Activated CD4-positive, alpha-beta T cell treated with anti-CD3 and anti-CD28 coated beads, Interleukin-2, amount 10 ng/mL, durations not matched to agents 7 days and 5 days (primary cell): ENCODE data around the gene RTN1. TPM values are rescaled to one million over a fixed set of nuclear protein-coding genes. Genes with fewer than 3 reads are reported as not detected.

Source experiments
- CTCF ChIA-PET: fragments of 350-600 bp; sonication (Branson Sonifier 250); formaldehyde crosslinking; loops from one replicate; lab custom pipeline; 2021; ENCODE audit warnings: antibody characterized with exemption; lab: Charles Lee
- POLR2A ChIA-PET: fragments of 350-600 bp; sonication (Branson Sonifier 250); formaldehyde crosslinking; loops from one replicate; lab custom pipeline; 2021; ENCODE audit warnings: antibody characterized with exemption; lab: Charles Lee
- DNase-seq: peaks from one replicate; pipeline ENCODE4 v3.0.0-alpha.2; 2020
- H3K27ac Mint-ChIP-seq: one replicate; pipeline ENCODE4 v1.8.0; 2021; ENCODE audit warnings: mild to moderate bottlenecking, moderate library complexity, mixed read lengths
- H3K27me3 Mint-ChIP-seq: one replicate; pipeline ENCODE4 v1.8.0; 2021; ENCODE audit warnings: mixed read lengths
- H3K36me3 Mint-ChIP-seq: one replicate; pipeline ENCODE4 v1.8.0; 2021; ENCODE audit warnings: low read depth, mixed read lengths
- H3K4me1 Mint-ChIP-seq: one replicate; pipeline ENCODE4 v1.8.0; 2021; ENCODE audit warnings: mixed read lengths
- H3K4me3 Mint-ChIP-seq: one replicate; pipeline ENCODE4 v1.8.0; 2021; ENCODE audit warnings: mild to moderate bottlenecking, moderate library complexity, mixed read lengths
- H3K9me3 Mint-ChIP-seq: one replicate; pipeline ENCODE4 v1.8.0; 2021; ENCODE audit warnings: mixed read lengths
- total RNA-seq, 2 experiments: library from RNA; stranded (reverse); gene quantifications; one replicate each; pipeline ENCODE4 v1.2.3, GENCODE V29; 2021

RTN1 gene
- total RNA-seq, 2 experiments from 2014 or later, result not detected

- no peaks in the 10 kb centered on the region for H3K4me1 Mint-ChIP-seq
- no peak for DNase-seq
- no peaks in the 10 kb centered on the region for H3K9me3 Mint-ChIP-seq
- H3K27ac Mint-ChIP-seq, result no peak overlapping the region
- POLR2A ChIA-PET, result interaction anchor here (0.5 kb wide), 1 partner anchor 330 kb away, joined by 3 read pairs; no protein-coding TSS in a partner anchor
- CTCF ChIA-PET, result no interaction called here
- H3K27me3 Mint-ChIP-seq, result peaks cover 14% of the 10 kb centered on the region
- H3K4me3 Mint-ChIP-seq, result no peak overlapping the region
- no peaks in the 10 kb centered on the region for H3K36me3 Mint-ChIP-seq
These were observed 26.3 kb downstream of the RTN1 start for GRCh38 chr14:59844186-59844812.

- H3K4me1 Mint-ChIP-seq, result no peaks in the 10 kb centered on the region
- no peaks in the 10 kb centered on the region for H3K36me3 Mint-ChIP-seq
- no peaks in the 10 kb centered on the region for H3K9me3 Mint-ChIP-seq
- DNase-seq, result no peak
- peaks cover 32% of the 10 kb centered on the region for H3K27me3 Mint-ChIP-seq
- ChIA-PET CTCF (no interaction called here), POLR2A (no interaction called here)
- H3K4me3 Mint-ChIP-seq, result no peak overlapping the region
- no peak overlapping the region for H3K27ac Mint-ChIP-seq
These were observed 34.5 kb downstream of the RTN1 start for GRCh38 chr14:59836116-59836515.

- CTCF ChIA-PET, result no interaction called here
- no peaks in the 10 kb centered on the region for H3K4me1 Mint-ChIP-seq
These were observed 37.8 kb downstream of the RTN1 start for GRCh38 chr14:59832653-59833294.

GRCh38 chr14:59831121-59831730, 39.4 kb downstream of the RTN1 start:
- POLR2A ChIA-PET, result no interaction called here
- no peak overlapping the region for H3K4me3 Mint-ChIP-seq
- no peaks in the 10 kb centered on the region for H3K36me3 Mint-ChIP-seq
- no peaks in the 10 kb centered on the region for H3K9me3 Mint-ChIP-seq
- H3K4me1 Mint-ChIP-seq, result no peaks in the 10 kb centered on the region
- no peak overlapping the region for H3K27ac Mint-ChIP-seq
- peaks cover 15% of the 10 kb centered on the region for H3K27me3 Mint-ChIP-seq
- DNase-seq, result no peak
- CTCF ChIA-PET, result no interaction called here

More at GRCh38 chr14:59832653-59833294, 37.8 kb downstream of the RTN1 start:
- Mint-ChIP-seq H3K9me3 (no peaks in the 10 kb centered on the region), H3K36me3 (no peaks in the 10 kb centered on the region), H3K27ac (no peak overlapping the region), H3K27me3 (peaks cover 19% of the 10 kb centered on the region), H3K4me3 (no peak overlapping the region)
- DNase-seq, result no peak
- POLR2A ChIA-PET, result no interaction called here

GRCh38 chr14:59830338-59830734, 40.2 kb downstream of the RTN1 start:
- DNase-seq, result no peak
- peaks cover 11% of the 10 kb centered on the region for H3K27me3 Mint-ChIP-seq
- POLR2A ChIA-PET, result no interaction called here
- H3K36me3 Mint-ChIP-seq, result no peaks in the 10 kb centered on the region
- H3K9me3 Mint-ChIP-seq, result no peaks in the 10 kb centered on the region
- no peak overlapping the region for H3K27ac Mint-ChIP-seq
- CTCF ChIA-PET, result no interaction called here
- H3K4me1 Mint-ChIP-seq, result no peaks in the 10 kb centered on the region
- H3K4me3 Mint-ChIP-seq, result no peak overlapping the region

GRCh38 chr14:59829469-59830337, 40.9 kb downstream of the RTN1 start:
- H3K4me1 Mint-ChIP-seq, result no peaks in the 10 kb centered on the region
- H3K36me3 Mint-ChIP-seq, result no peaks in the 10 kb centered on the region
- ChIA-PET POLR2A (no interaction called here), CTCF (no interaction called here)
- no peak overlapping the region for H3K4me3 Mint-ChIP-seq
- no peak overlapping the region for H3K27ac Mint-ChIP-seq
- no peaks in the 10 kb centered on the region for H3K9me3 Mint-ChIP-seq
- no peak for DNase-seq
- peaks cover 9% of the 10 kb centered on the region for H3K27me3 Mint-ChIP-seq

GRCh38 chr14:59828276-59828675, 42.3 kb downstream of the RTN1 start:
- H3K4me1 Mint-ChIP-seq, result no peaks in the 10 kb centered on the region
- no peaks in the 10 kb centered on the region for H3K9me3 Mint-ChIP-seq
- H3K36me3 Mint-ChIP-seq, result no peaks in the 10 kb centered on the region
- no peak overlapping the region for H3K27ac Mint-ChIP-seq
- no peak for DNase-seq
- ChIA-PET CTCF (no interaction called here), POLR2A (no interaction called here)
- peaks cover 3% of the 10 kb centered on the region for H3K27me3 Mint-ChIP-seq
- no peak overlapping the region for H3K4me3 Mint-ChIP-seq

- ChIA-PET CTCF (no interaction called here), POLR2A (no interaction called here)
- no peak overlapping the region for H3K27ac Mint-ChIP-seq
- H3K27me3 Mint-ChIP-seq, result no peaks in the 10 kb centered on the region
- H3K36me3 Mint-ChIP-seq, result no peaks in the 10 kb centered on the region
- H3K9me3 Mint-ChIP-seq, result no peaks in the 10 kb centered on the region
- no peak for DNase-seq
- no peak overlapping the region for H3K4me3 Mint-ChIP-seq
- H3K4me1 Mint-ChIP-seq, result no peaks in the 10 kb centered on the region
These were observed 43.2 kb downstream of the RTN1 start for GRCh38 chr14:59827401-59827800.

- Mint-ChIP-seq H3K4me3 (no peak overlapping the region), H3K27me3 (peaks cover 3% of the 10 kb centered on the region), H3K4me1 (no peaks in the 10 kb centered on the region), H3K27ac (no peak overlapping the region), H3K9me3 (no peaks in the 10 kb centered on the region), H3K36me3 (no peaks in the 10 kb centered on the region)
- CTCF ChIA-PET, result interaction anchor here (0.9 kb wide), 1 partner anchor 11 kb away, joined by 3 read pairs; no protein-coding TSS in a partner anchor
- POLR2A ChIA-PET, result no interaction called here
- DNase-seq, result no peak
These were observed 44.4 kb downstream of the RTN1 start for GRCh38 chr14:59826150-59826549.

GRCh38 chr14:59823179-59823578, 47.4 kb downstream of the RTN1 start:
- POLR2A ChIA-PET, result no interaction called here
- H3K9me3 Mint-ChIP-seq, result peaks cover 4% of the 10 kb centered on the region

GRCh38 chr14:59819446-59820088, 51.0 kb downstream of the RTN1 start:
- H3K27ac Mint-ChIP-seq, result no peak overlapping the region
- ChIA-PET POLR2A (no interaction called here), CTCF (no interaction called here)
- H3K9me3 Mint-ChIP-seq, result peaks cover 4% of the 10 kb centered on the region
- no peaks in the 10 kb centered on the region for H3K36me3 Mint-ChIP-seq
- DNase-seq, result no peak
- H3K4me3 Mint-ChIP-seq, result no peak overlapping the region
- H3K27me3 Mint-ChIP-seq, result peaks cover 5% of the 10 kb centered on the region
- H3K4me1 Mint-ChIP-seq, result no peaks in the 10 kb centered on the region

More at GRCh38 chr14:59823179-59823578, 47.4 kb downstream of the RTN1 start:
- Mint-ChIP-seq H3K36me3 (no peaks in the 10 kb centered on the region), H3K27me3 (peaks cover 5% of the 10 kb centered on the region), H3K27ac (no peak overlapping the region), H3K4me1 (no peaks in the 10 kb centered on the region), H3K4me3 (no peak overlapping the region)
- no peak for DNase-seq
- CTCF ChIA-PET, result no interaction called here

- no peaks in the 10 kb centered on the region for H3K36me3 Mint-ChIP-seq
- H3K9me3 Mint-ChIP-seq, result peaks cover 4% of the 10 kb centered on the region
- CTCF ChIA-PET, result no interaction called here
- DNase-seq, result no peak
- H3K27ac Mint-ChIP-seq, result no peak overlapping the region
- peaks cover 4% of the 10 kb centered on the region for H3K27me3 Mint-ChIP-seq
- no peak overlapping the region for H3K4me3 Mint-ChIP-seq
- no peaks in the 10 kb centered on the region for H3K4me1 Mint-ChIP-seq
- POLR2A ChIA-PET, result interaction anchor here (0.5 kb wide), 1 partner anchor 187 kb away, joined by 3 read pairs; no protein-coding TSS in a partner anchor
These were observed 53.6 kb downstream of the RTN1 start for GRCh38 chr14:59816941-59817340.
